NCI-H446 treated with DMSO at 0.1 percent for 48 hours (cell line): ENCODE data around the gene UNKL.
"Not testable (repeated sequence)": the region's sequence is repeated elsewhere in the genome, so short reads cannot be mapped to it uniquely, and the experiment has no call there.

Experiments
- DNase-seq: peaks from one replicate; lab custom pipeline; 2025; lab: John Stamatoyannopoulos, UW

Gene UNKL

DNA sequence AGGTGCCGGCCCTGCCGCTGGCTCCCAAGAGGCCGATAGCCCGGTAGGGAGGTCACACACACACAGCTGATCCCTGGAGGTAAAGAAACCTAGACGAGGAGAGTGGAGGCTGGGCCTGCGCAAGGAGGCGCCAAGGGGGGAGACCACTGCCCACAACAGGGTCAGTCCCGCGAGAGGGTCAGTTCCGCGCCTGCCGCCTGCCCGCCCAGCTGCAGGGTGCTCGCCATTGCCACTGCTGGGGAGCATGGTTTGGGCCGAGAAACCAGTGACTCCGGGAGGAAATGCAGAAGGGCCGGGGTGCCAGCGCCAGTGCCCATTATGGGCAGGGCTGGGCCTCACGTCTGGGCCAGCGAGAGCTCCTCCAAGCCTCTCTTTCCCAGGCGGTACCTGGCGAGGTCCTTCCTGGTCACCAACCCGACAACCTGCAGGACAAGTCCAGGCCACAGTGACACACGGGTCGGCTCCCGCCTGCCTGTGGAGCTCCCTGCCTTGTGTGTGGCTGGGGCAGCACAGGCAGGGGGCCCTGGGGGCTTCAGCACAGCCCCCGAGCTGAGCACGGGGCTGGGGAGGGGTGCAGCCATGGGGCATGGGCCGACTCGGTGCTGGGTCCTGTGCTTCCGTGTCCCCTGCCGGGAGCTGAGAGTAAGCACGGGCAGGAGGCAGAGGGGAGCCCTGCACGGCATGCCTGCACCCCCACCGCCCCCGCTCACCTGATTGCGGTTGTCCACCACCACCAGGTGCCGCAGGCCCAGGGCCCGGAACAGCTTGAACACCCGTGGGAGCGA, 32.0 kb upstream of the UNKL start:
- no peak for DNase-seq

DNA sequence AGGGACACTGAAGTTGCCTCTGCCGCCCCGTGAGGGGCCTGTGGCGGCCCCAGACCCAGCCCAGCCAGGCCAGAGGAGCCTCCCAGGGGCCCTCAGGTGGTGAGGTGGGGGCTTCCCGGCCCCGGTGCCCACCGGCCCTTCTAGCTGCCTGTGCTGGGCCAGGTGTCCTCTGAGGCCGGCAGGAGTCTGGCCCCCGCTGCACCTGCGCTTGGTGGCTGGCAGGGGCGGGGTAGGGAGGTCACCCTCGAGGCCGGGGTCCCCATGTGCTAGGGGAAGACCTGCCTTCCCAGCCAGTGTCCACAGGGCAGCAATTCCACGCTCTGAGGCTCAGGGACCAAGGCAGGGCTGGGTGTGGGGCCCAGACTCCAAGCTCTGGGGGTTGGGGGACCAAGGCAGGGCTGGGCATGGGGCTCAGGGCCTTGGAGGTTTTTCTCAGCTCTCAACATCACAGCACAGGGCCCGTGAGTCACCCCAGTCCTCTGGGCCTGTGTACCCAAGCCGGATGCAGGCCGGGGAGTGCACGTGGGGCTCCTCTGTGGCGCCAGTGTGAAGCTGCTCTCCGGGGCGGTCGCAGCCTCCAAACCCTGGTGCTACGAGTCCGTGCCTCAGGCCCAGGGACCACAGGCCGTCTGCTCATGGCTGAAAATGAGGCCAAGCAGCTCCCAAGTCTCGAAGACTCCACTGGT, 31.2 kb upstream of the UNKL start:
- no peak for DNase-seq

DNA sequence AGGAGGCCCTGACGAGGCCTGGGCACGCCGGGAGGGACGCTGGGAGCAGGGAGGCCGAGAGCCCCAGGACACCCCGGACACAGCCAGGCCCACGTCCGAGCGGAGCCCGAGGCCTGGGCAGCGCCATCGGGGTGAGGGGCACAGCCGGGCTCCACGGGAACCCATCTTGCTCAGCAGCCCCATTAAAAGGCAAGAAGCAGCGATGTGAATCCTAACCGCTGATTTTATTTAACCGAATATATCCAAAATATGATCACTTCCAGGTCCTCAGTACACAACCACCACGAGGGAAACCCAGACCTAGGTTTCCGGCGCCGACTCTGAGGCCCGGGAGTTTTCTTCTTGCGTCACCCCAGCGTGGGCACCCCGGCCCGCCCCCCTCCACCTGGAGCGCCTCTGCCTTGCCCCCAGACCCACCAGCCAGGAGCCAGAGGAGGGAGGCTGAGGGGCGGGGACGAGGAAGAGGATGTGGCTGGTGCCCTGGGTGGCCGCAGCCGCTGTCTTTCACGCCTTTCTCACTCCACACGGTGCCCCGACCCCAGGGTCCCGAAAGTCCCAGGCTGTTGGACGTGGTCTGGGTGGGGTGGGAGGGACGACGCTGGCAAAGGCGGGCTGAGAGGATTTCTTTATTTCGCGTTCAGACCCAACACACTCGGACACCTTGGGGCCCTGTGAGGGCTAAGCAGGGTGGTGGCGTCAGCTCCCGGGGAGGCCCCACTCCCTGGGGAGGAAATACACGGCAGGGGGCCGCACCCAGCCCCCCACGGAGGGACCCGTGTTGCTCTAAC, 30.4 kb upstream of the UNKL start:
- DNase-seq = no peak

DNA sequence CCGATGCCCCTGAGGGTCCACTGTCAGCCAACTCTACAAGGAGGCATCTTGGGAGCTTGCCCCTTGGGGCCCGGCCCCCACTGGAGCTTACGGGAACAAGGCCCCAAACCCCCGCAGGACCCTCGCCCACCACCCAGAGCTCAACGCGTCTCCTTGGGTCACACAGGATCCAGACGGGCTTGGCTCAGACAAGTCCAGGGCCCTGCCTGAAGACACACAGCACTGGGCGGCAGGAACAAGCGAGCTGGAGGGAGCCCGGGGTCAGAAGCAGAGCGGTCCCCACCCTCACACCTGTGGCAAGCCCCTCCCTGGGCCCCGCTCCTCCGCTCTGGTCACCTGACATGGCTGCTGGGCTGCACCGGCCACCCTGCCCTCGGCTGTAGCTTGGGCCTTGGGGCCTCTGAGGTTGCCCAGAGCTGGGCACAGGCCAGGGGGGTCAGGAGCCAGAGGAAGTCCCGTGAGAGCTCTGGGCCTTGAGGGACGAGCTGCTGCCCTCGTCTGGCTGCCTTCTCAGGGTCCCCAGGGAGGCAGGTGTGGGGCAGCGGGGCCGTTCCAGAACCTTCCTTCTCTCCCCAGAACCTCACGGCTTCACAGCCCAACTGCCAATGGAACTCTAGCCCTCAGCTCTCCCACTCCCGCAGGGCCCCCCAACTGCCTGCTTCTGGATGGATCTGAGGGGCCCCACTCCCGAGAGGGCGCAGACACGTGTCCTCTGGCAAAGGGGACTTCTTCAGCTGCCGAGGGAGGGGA, 29.7 kb upstream of the UNKL start, which contains the start of gene CCDC154:
Gene CCDC154, minus strand, starts transcription at position 577 of the 750 bp plus-strand sequence. Its CDS starts 234 bp downstream, at position 343.
- no peak for DNase-seq

GRCh38 chr16:1443403-1443973, 29.0 kb upstream of the UNKL start:
- no peak for DNase-seq

DNA sequence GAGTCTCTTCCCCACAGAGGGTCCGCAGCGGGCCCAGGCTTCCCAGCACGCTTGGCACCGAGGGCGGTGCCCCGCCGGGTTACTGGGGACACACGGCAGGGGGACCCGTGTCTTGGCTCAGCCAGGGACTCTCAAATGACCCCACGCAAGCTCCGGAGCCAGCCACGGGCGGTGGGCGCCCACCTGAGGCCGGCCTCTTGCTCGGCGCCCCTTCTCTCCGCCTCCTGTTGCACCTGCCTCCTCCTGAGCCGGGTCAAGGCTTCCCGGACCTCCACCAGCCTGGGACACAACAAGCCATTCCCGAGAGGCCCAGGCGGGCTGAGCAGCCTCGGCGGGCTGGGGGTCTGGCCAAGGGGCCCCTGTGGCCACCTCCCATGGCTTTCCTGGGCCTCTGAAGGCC, 28.2 kb upstream of the UNKL start:
- DNase-seq = no peak

DNA sequence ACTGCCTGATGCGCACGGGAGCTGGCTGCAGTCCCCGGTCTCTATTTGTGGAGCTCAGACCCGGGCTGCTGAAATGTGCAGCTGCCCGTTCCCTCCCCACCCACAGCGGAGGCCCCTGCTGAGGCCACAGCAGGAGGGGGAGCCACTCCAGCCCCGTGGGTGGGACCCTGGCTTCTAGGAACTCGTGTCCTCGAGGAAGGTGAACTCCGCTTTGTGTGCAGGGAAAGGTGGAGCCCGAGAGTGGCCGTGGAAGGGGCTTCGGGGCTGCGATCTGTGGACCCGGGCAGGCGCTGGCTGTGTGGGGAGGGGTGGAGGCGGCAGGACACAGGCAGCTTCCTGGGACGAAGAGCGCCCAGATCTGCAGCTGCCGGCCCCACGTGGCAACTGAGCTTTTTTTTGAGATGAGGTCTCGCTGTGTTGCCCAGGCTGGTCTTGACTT, 26.9 kb upstream of the UNKL start:
- DNase-seq = no peak

GRCh38 chr16:1439699-1440074, 25.2 kb upstream of the UNKL start:
- not testable (repeated sequence) for DNase-seq

- DNase-seq = no peak
Measured at GRCh38 chr16:1439058-1439698, 24.7 kb upstream of the UNKL start.

DNA sequence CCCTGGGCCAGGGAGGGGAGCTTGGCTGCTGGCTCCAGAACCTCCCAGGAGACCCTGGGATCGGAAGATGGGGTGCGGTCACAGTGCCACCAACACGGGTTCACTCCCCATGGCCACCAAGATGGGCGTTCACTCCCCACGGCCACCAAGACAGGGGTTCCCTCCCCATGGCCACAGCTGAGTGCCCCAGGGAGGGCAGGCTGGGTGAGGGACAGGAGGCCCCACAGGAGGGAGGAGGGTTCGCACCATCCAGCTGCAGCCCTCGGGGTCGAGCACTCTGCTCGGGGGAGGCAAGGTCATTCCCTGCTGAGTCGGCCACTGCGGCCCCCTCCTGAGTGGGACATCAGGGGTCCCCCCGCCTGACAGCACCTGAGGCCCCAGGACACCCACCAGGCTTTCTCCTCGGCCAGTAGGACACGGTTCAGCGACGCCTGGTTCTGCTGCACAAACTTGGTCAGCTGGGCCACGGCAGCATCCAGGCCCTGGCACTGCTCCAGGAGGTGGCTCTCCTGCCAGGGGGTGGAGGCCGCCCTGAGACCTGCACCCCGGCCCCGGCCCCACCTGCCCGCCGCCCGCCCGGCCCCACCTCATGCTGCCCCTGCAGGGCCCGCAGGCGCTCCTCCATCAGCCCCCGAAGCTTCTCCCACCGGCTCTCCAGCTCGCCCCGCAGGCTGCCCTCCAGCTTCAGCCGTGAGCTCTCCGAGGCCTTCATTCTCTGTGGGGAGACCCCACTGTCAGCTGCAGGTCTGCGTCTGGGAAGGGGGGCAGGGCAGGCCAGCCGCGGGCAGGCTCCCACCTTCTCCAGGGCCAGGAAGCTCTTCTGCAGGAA, 23.9 kb upstream of the UNKL start:
- DNase-seq = no peak

GRCh38 chr16:1437606-1438005, 23.1 kb upstream of the UNKL start:
- DNase-seq = no peak

- no peak for DNase-seq
Measured at GRCh38 chr16:1436731-1437355, 22.3 kb upstream of the UNKL start.

DNA sequence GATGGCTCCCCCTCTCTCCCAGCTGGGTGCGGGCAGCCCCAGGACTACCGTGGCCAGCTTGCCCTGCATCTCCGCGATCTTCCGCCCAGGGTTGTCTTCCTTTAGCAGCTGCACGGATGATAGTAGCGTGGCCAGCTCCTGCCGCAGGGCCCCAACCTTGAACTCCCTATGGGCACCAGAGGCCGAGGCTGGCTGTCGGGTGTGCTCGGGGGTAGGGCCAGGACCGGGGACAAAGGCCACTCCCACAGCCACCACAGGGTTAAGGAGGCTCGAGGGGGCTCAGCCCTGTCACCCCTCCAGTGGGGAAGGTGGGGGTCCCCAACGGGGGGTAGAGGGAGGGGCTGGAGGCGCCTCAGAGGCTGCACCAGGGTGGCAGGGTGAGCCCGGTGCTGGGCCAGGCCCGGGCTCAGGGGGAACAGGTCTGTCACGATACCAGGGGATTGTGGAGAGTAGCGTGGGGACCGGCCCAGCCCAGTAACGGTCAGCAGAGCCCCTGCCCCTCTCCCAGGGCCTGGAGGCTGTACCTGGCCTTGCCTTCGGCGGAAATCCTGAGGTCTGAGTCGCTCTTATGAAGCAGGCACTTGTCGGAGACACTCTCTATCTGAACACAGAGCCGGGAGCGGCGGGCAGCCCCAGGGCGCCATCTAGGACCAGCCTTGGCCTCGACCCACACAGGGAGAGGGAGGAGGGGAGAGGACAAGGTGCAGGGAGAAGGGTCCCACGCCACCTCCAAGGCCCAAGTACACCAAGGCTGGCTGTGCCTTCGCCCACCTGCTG, 21.6 kb upstream of the UNKL start:
- no peak for DNase-seq

DNA sequence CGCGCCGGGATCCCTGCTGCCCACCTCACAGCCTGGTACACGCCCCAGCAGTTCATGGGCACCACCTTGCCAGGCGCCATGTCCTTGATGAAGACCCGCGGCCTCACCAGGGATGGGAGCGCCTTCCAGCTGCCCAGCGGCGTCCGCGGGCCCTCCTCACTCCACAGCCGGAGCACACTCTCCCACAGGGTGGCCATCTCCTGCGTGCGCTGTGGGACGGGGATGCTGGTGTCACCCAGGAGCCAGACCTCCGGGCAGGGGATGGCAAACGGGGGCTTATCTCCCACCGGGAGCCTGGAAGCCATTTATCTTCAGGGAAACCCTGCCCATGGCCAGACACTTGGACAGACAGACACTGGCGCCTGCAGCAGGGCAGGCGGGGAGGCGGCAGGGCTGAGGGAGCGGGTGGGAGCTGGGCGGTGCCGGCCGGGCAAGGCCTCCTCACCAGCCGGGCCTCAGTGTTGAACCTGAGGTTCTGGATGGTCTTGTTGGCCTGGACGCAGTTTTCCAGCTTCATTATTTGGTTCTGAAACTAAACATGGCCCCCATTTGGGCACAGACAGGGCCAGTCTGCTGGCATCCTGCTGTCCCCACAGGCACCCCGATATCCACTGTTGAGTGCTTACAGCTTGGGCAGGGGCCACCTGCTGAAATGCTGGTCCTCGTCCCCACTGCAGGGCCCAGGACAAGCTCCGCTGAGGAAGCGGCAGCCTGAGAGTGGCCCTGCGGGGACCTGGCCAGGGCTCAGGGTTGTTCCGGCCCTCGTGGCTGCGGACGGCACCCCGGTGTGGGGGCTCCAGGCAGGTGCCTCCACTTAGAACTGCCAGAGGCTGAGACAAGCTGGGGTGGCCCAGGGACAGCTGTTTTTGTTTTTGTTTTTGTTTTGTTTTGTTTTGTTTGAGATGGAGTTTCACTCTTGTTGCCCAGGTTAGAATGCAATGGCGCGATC, 20.4 kb upstream of the UNKL start:
- no peak for DNase-seq

GRCh38 chr16:1433756-1434155, 19.3 kb upstream of the UNKL start:
- no peak for DNase-seq

DNA sequence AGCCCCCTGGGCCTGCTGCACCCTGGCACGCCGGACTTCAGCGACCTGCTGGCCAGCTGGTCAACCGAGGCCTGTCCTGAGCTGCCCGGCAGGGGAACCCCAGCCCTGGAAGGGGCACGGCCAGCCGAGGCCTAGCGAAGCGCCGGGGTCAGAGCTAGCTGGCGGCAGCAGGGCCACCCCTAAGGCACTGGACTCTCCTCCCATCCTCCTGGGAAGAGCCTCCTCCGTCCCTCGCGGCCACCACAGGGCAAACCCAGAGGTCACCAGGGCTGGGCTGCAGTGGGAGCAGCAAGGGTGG, 18.7 kb upstream of the UNKL start:
- no peak for DNase-seq

DNA sequence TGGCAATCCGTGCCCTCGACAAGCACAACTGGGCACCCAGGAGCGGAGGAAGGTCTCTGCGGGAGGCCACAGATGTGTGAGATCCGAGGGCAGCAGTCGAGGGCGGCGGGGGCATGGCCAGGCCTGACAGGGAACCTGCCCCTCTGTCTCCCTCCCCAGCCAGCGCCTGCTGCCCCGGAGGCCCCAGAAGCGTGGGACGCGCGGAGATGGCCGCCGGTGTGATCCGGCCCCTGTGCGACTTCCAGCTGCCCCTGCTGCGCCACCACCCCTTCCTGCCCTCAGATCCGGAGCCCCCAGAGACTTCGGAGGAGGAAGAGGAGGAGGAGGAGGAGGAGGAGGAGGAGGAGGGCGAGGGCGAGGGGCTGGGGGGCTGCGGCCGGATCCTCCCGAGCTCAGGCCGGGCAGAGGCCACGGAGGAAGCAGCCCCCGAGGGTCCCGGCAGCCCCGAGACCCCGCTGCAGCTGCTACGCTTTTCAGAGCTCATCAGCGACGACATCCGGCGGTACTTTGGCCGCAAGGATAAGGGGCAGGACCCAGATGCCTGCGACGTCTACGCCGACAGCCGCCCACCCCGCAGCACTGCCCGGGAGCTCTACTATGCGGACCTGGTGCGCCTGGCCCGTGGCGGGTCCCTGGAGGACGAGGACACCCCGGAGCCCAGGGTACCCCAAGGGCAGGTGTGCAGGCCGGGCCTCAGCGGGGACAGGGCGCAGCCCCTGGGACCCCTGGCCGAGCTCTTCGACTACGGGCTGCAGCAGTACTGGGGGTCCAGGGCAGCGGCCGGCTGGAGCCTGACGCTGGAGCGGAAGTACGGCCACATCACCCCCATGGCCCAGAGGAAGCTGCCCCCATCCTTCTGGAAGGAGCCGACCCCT, 18.1 kb upstream of the UNKL start:
- DNase-seq = no peak
